Measurements from ENCODE around the gene RMP24.
A peak's percentile ranks its signal among the peaks of the same experiment; 100 is the strongest.

DNA sequence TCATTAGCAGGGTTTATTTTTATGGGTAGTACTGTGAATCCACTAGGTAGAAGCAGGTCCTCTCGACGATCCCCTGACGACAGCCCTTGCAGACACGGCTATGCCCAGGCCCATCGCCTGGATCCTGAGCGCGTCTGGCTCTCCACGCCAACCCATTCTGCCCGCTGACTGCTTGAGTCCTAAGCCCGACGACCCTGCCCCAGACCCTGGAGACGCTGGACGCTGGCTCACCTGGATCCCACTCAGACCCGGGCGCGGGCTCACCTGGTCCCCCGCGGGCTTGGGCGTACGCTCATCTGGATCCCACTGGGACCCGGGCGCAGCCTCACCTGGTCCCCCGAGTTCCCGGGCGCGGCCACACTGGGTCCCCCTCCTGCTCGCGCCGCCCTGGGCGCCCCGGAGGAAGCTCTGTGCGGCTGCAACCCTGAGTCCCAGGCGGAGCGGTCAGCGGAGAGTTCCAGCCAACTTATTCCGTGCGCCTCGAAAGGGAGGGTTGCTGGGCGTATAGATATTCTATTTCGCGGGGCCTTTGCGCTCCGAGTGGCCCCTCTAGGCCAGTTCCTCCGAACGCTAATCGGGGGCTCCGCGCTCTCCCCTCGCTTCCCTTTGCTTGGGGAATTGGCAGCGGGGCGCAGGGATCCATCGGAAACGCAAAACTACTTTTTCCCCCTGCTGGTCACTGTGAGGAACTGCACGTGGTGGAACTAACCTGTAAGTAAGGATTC lies 22.4 kb upstream of the RMP24 start:
- TF ChIP-seq, protein P1, sequence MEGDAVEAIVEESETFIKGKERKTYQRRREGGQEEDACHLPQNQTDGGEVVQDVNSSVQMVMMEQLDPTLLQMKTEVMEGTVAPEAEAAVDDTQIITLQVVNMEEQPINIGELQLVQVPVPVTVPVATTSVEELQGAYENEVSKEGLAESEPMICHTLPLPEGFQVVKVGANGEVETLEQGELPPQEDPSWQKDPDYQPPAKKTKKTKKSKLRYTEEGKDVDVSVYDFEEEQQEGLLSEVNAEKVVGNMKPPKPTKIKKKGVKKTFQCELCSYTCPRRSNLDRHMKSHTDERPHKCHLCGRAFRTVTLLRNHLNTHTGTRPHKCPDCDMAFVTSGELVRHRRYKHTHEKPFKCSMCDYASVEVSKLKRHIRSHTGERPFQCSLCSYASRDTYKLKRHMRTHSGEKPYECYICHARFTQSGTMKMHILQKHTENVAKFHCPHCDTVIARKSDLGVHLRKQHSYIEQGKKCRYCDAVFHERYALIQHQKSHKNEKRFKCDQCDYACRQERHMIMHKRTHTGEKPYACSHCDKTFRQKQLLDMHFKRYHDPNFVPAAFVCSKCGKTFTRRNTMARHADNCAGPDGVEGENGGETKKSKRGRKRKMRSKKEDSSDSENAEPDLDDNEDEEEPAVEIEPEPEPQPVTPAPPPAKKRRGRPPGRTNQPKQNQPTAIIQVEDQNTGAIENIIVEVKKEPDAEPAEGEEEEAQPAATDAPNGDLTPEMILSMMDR (IDR thresholded peaks at IDR 0.05): peak; percentile 94 to 98 (median 96)
- no peak for TF ChIP-seq POLR2A (IDR thresholded peaks at IDR 0.05)

Measured in testis (tissue), 2 donors.